BE2C (cell line): ENCODE data around the gene OR5A1. TPM values are rescaled to one million over a fixed set of nuclear protein-coding genes. Genes with fewer than 3 reads are reported as not detected.

ENCODE experiments used
- DNase-seq: peaks from one replicate; pipeline ENCODE4 v3.0.0-alpha.2; 2020
- H3K27me3 ChIP-seq: fragments of 250-450 bp; sonication (Bioruptor Pico); 2 replicates; pipeline ENCODE4 v1.5.1; 2020; ENCODE audit warnings: mild to moderate bottlenecking
- H3K36me3 ChIP-seq: fragments of 250-450 bp; sonication (Bioruptor Pico); 2 replicates; pipeline ENCODE4 v1.5.1; 2020; ENCODE audit warnings: mild to moderate bottlenecking
- H3K4me1 ChIP-seq: fragments of 250-450 bp; sonication (Bioruptor Pico); 2 replicates; pipeline ENCODE4 v1.5.1; 2020
- H3K4me3 ChIP-seq: 2 replicates; pipeline ENCODE4 v1.5.1; 2011; ENCODE audit warnings: low read depth, low read length
- H3K9me3 ChIP-seq: fragments of 250-450 bp; sonication (Bioruptor Pico); 2 replicates; pipeline ENCODE4 v1.5.1; 2020
- CTCF ChIP-seq: IDR thresholded peaks from 2 replicates; pipeline ENCODE4 v1.5.1; 2012; ENCODE audit warnings: mild to moderate bottlenecking, low read depth, low read length
- polyA plus RNA-seq: library from polyadenylated mRNA; unstranded; fragments of >200 nt; gene quantifications from one replicate; pipeline ENCODE4 v1.2.1, GENCODE V29; 2012; ENCODE audit warnings: low read depth, missing spikeins; ENCODE audit not compliant: insufficient read length, insufficient read depth

Gene OR5A1
- not detected for polyA plus RNA-seq

- no peaks in the 10 kb centered on the region for H3K4me1 ChIP-seq
- no peaks in the 10 kb centered on the region for H3K27me3 ChIP-seq
- no peak for DNase-seq
- no peak within 1 kb of the TSS for H3K4me3 ChIP-seq
- TF ChIP-seq CTCF = no peak
- H3K36me3 ChIP-seq = no peaks in the 10 kb centered on the region
- no peaks in the 10 kb centered on the region for H3K9me3 ChIP-seq
Measured at GRCh38 chr11:59436169-59436568, at the start of gene OR5A1. Gene OR5A1 (plus strand): TSS chr11:59436469. CDS start chr11:59443169, 6,700 bp downstream.

DNA sequence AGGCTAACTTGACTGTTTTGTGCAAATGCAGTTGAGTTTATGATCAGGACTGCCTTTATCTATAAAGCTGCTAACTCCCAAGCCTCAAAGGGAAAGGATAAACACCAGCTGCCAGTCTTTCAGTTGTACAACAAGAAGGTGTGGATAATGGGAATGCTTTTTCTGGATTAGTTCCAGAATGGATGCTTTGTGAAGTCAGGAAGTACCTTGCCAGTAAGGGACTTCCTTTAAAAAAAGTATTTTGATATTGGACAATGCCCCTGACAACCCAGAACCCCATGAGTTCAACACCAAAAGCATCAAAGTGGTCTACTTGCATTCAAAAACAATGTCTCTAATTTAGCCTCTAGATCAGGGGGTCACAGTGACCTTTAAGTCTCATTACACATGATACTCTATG lies 42.1 kb upstream of the OR5A1 start:
- no peaks in the 10 kb centered on the region for H3K4me1 ChIP-seq
- TF ChIP-seq CTCF = no peak
- H3K36me3 ChIP-seq = no peaks in the 10 kb centered on the region
- DNase-seq = no peak
- no peak overlapping the region for H3K4me3 ChIP-seq
- H3K9me3 ChIP-seq = no peaks in the 10 kb centered on the region
- H3K27me3 ChIP-seq = no peaks in the 10 kb centered on the region

- DNase-seq = no peak
Measured at GRCh38 chr11:59400461-59401261, 35.6 kb upstream of the OR5A1 start.

GRCh38 chr11:59401262-59401552 lies 35.1 kb upstream of the OR5A1 start:
- Histone ChIP-seq H3K9me3 (no peaks in the 10 kb centered on the region), H3K4me3 (no peak overlapping the region), H3K36me3 (no peaks in the 10 kb centered on the region), H3K27me3 (no peaks in the 10 kb centered on the region), H3K4me1 (no peaks in the 10 kb centered on the region)
- no peak for DNase-seq
- TF ChIP-seq CTCF = no peak

More at GRCh38 chr11:59400461-59401261, 35.6 kb upstream of the OR5A1 start:
- no peaks in the 10 kb centered on the region for H3K36me3 ChIP-seq
- no peaks in the 10 kb centered on the region for H3K9me3 ChIP-seq
- H3K4me3 ChIP-seq = no peak overlapping the region
- no peaks in the 10 kb centered on the region for H3K4me1 ChIP-seq
- no peak for TF ChIP-seq CTCF
- no peaks in the 10 kb centered on the region for H3K27me3 ChIP-seq

DNA sequence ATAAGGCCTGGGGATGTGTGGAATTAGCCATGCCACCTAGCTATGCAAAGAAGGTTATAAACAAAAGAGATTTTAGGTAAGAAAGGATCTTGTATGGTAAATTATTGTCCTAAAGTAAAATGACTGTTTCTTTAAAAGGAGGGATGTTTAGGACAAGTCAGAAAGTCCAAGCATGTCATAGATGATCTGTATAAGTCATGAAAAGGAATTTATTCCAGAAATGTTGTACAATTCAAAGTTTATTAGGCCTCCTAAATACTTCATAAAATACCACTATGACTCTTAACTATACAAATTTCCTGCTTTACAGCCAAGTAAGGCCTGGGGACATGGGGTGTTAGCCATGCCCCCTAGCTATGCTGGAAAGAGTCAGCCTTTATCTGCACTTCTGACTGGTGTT lies 32.7 kb upstream of the OR5A1 start:
- H3K36me3 ChIP-seq = no peaks in the 10 kb centered on the region
- DNase-seq = no peak
- H3K4me3 ChIP-seq = no peak overlapping the region
- no peaks in the 10 kb centered on the region for H3K9me3 ChIP-seq
- H3K27me3 ChIP-seq = no peaks in the 10 kb centered on the region
- TF ChIP-seq CTCF = no peak
- no peaks in the 10 kb centered on the region for H3K4me1 ChIP-seq

DNA sequence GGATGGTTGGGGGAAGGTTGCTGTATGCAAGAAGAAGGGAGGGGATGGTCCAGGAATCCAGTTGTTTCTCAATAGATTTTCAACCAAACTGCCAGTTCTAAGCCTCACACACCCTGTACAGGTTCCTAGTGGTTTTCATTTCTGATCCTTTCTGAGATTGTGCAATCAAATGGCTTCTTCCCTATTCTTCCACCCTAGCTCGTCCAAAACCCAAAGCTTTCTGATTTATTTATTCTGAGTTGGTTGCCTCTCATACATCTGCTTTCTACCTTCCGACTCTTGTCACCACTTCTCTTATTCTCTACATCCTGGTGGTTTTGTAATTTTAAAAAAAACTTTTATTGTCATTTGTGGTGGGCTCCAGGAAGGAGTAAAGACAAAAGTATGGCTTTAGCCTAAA lies 22.6 kb upstream of the OR5A1 start:
- Histone ChIP-seq H3K36me3 (no peaks in the 10 kb centered on the region), H3K4me1 (no peaks in the 10 kb centered on the region), H3K27me3 (no peaks in the 10 kb centered on the region), H3K4me3 (no peak overlapping the region), H3K9me3 (no peaks in the 10 kb centered on the region)
- DNase-seq = no peak
- no peak for TF ChIP-seq CTCF
